Liver (tissue), 3 donors: ENCODE results near the gene ADK.

Experiments used
- JUND ChIP-seq, 2 donors: IDR thresholded peaks; 2 replicates each; pipeline ENCODE4 v1.6.1; 2016; ENCODE audit warnings: antibody characterized with exemption in 2 of 2
- RAD21 ChIP-seq, 2 donors: IDR thresholded peaks; 2 replicates each; pipeline ENCODE4 v1.6.1; 2016; ENCODE audit warnings: antibody characterized with exemption in 2 of 2, mild to moderate bottlenecking in 2 of 2
- TF ChIP-seq, protein P1 (sequence below): IDR thresholded peaks from 2 replicates; pipeline ENCODE4 v1.6.1; 2016; ENCODE audit warnings: antibody characterized with exemption
- TF ChIP-seq, protein P2 (sequence below): fragments of 150-350 bp; IDR thresholded peaks from 2 replicates; pipeline ENCODE4 v1.5.1; 2017; ENCODE audit warnings: improper control_type of control experiment, low read depth, low read length; ENCODE audit not compliant: missing input control
- donor health status: healthy.
- donor health status: healthy.

DNA sequence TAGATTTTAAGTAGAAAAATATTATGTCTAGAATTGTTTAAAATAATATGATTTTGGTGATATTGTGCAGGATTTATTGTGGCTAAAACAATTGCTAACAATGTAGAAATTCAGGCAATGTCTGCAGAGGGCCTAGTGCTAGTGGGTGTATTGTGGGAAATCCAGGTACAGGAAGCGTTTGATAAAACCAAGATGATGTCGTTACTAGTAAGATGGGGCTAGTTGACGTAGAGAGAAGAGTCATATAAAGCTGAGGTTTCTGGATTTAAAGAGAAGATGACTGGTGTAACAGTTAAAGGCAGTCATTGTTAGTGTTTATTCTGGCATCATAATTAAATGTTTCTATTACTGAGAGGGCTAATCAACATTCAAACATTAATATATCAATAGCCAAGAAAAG lies 43.5 kb downstream of the ADK start:
- TF ChIP-seq, protein P1, sequence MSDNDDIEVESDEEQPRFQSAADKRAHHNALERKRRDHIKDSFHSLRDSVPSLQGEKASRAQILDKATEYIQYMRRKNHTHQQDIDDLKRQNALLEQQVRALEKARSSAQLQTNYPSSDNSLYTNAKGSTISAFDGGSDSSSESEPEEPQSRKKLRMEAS, result no peak
- TF ChIP-seq, protein P2, sequence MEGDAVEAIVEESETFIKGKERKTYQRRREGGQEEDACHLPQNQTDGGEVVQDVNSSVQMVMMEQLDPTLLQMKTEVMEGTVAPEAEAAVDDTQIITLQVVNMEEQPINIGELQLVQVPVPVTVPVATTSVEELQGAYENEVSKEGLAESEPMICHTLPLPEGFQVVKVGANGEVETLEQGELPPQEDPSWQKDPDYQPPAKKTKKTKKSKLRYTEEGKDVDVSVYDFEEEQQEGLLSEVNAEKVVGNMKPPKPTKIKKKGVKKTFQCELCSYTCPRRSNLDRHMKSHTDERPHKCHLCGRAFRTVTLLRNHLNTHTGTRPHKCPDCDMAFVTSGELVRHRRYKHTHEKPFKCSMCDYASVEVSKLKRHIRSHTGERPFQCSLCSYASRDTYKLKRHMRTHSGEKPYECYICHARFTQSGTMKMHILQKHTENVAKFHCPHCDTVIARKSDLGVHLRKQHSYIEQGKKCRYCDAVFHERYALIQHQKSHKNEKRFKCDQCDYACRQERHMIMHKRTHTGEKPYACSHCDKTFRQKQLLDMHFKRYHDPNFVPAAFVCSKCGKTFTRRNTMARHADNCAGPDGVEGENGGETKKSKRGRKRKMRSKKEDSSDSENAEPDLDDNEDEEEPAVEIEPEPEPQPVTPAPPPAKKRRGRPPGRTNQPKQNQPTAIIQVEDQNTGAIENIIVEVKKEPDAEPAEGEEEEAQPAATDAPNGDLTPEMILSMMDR, result no peak
- no peak for TF ChIP-seq JUND (IDR thresholded peaks at IDR 0.05)
- no peak for TF ChIP-seq RAD21 (IDR thresholded peaks at IDR 0.05)
